Non-pigmented ciliary epithelial cell (primary cell): ENCODE data around the gene ANXA9.

Experiments used
- DNase-seq: peaks from one replicate; pipeline ENCODE4 v3.0.0-alpha.2; 2010; ENCODE audit warnings: low read depth

Gene ANXA9

GRCh38 chr1:150974580-150975478 is 7.3 kb upstream of the ANXA9 start, which contains the start of gene CERS2:
Gene CERS2 (minus strand): TSS chr1:150974835. CDS start chr1:150969090, 5,745 bp downstream.
- no peak for DNase-seq

- no peak for DNase-seq
These were observed 5.7 kb upstream of the ANXA9 start for GRCh38 chr1:150976401-150976821.

GRCh38 chr1:150976879-150977694 is 5.0 kb upstream of the ANXA9 start:
- DNase-seq = no peak

- DNase-seq = peak; percentile 35
These were observed 2.7 kb upstream of the ANXA9 start for GRCh38 chr1:150979092-150980056.

- no peak for DNase-seq
These were observed 801 bp upstream of the ANXA9 start for GRCh38 chr1:150981177-150981804.

GRCh38 chr1:150985179-150985825 is 3.2 kb downstream of the ANXA9 start:
- DNase-seq = no peak

- no peak for DNase-seq
These were observed 5.8 kb downstream of the ANXA9 start for GRCh38 chr1:150987924-150988323.

GRCh38 chr1:150992626-150993025 is 10.5 kb downstream of the ANXA9 start:
- no peak for DNase-seq

- no peak for DNase-seq
These were observed 12.2 kb downstream of the ANXA9 start for GRCh38 chr1:150994248-150994647.

GRCh38 chr1:150995460-150995859 is 13.4 kb downstream of the ANXA9 start:
- no peak for DNase-seq

- DNase-seq = no peak
These were observed 13.8 kb downstream of the ANXA9 start for GRCh38 chr1:150995896-150996295.

- no peak for DNase-seq
These were observed 15.2 kb downstream of the ANXA9 start for GRCh38 chr1:150997126-150997872.

- DNase-seq = no peak
These were observed 15.9 kb downstream of the ANXA9 start for GRCh38 chr1:150997949-150998348.

- DNase-seq = peak; percentile 85
These were observed 17.1 kb downstream of the ANXA9 start for GRCh38 chr1:150999051-150999674.

GRCh38 chr1:150999926-151000325 is 17.8 kb downstream of the ANXA9 start:
- DNase-seq = no peak

- DNase-seq = no peak
These were observed 18.3 kb downstream of the ANXA9 start for GRCh38 chr1:151000408-151000807.

GRCh38 chr1:151001602-151002001 is 19.5 kb downstream of the ANXA9 start:
- no peak for DNase-seq

GRCh38 chr1:151002051-151002450 is 20.0 kb downstream of the ANXA9 start:
- no peak for DNase-seq

- DNase-seq = no peak
These were observed 20.5 kb downstream of the ANXA9 start for GRCh38 chr1:151002611-151003010.
